ENCODE results near the gene RASA3.

DNA sequence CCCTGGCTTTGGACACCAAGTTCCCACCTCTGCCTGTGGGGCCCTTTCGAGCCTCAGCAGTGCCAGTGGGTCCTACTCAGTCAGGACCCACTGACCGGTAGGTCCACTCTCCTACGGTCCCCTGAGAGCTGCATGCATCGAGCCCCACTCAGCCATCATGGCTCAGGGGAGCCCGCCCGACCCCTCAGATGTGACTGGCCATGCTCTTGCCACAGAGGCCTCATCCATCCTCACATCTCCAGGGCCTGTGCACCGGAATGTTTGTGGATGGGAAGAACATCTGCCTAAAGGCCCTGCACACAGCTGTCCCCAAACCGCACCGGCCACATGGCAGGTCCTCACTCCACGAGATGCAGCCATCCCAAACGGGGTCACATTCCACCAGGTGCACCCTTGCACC lies 105.9 kb downstream of the RASA3 start:
- TF ChIP-seq, protein P1, sequence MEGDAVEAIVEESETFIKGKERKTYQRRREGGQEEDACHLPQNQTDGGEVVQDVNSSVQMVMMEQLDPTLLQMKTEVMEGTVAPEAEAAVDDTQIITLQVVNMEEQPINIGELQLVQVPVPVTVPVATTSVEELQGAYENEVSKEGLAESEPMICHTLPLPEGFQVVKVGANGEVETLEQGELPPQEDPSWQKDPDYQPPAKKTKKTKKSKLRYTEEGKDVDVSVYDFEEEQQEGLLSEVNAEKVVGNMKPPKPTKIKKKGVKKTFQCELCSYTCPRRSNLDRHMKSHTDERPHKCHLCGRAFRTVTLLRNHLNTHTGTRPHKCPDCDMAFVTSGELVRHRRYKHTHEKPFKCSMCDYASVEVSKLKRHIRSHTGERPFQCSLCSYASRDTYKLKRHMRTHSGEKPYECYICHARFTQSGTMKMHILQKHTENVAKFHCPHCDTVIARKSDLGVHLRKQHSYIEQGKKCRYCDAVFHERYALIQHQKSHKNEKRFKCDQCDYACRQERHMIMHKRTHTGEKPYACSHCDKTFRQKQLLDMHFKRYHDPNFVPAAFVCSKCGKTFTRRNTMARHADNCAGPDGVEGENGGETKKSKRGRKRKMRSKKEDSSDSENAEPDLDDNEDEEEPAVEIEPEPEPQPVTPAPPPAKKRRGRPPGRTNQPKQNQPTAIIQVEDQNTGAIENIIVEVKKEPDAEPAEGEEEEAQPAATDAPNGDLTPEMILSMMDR (IDR thresholded peaks at IDR 0.05) = no peak
- TF ChIP-seq POLR2A (IDR thresholded peaks at IDR 0.05; ENCODE audit: low read depth) (no peak), POLR2AphosphoS5 (IDR thresholded peaks at IDR 0.05) (no peak)

Data from esophagus muscularis mucosa (tissue), 3 donors.